K562 (cell line): Measurements from ENCODE around the gene TBC1D9. TPM values are rescaled to one million over a fixed set of nuclear protein-coding genes. Genes with fewer than 3 reads are reported as not detected.

ENCODE experiments used
- BRD4 ChIP-seq: fragments of 200-600 bp; sonication (generic); IDR thresholded peaks from 2 replicates; pipeline ENCODE4 v1.6.1; 2017; ENCODE audit warnings: inconsistent platforms
- CAMTA2 ChIP-seq: fragments of 250-450 bp; sonication (Bioruptor Pico); conservative IDR thresholded peaks from 2 replicates; pipeline ENCODE4 v1.5.1; 2022
- CBFA2T3 ChIP-seq: fragments of 450-650 bp; IDR thresholded peaks from 2 replicates; pipeline ENCODE4 v1.6.1; 2017
- CREM ChIP-seq: IDR thresholded peaks from 2 replicates; pipeline ENCODE4 v1.6.1; 2014; ENCODE audit warnings: antibody characterized with exemption, low read depth
- CTCF ChIP-seq, 3 experiments: IDR thresholded peaks in 2 of 3; conservative IDR thresholded peaks in 1 of 3; 2 replicates each; pipeline ENCODE4 v1.5.1; 2011 to 2012; ENCODE audit warnings: low read length in 3 of 3, mild to moderate bottlenecking in 3 of 3, control low read depth in 2 of 3, improper control_type of control experiment in 1 of 3, inconsistent platforms in 1 of 3, low read depth in 1 of 3, mixed read lengths in 1 of 3, moderate library complexity in 1 of 3; ENCODE audit not compliant: insufficient read depth in 2 of 3
- DDX20 ChIP-seq: fragments of 450-650 bp; IDR thresholded peaks from 2 replicates; pipeline ENCODE4 v1.6.1; 2016; ENCODE audit warnings: missing genetic modification characterization, low read depth, mild to moderate bottlenecking, missing compliant biosample characterization, moderate library complexity
- E2F3 ChIP-seq: fragments of 250-450 bp; sonication (Bioruptor Pico); IDR thresholded peaks from 2 replicates; pipeline ENCODE4 v1.4.0; 2020; ENCODE audit warnings: mild to moderate bottlenecking
- JUNB ChIP-seq: fragments of 450-650 bp; formaldehyde crosslinking; conservative IDR thresholded peaks from 2 replicates; pipeline ENCODE4 v1.4.0; 2020; ENCODE audit warnings: mild to moderate bottlenecking
- NCOA4 ChIP-seq: fragments of 450-650 bp; IDR thresholded peaks from 2 replicates; pipeline ENCODE4 v1.6.1; 2018; ENCODE audit warnings: mild to moderate bottlenecking; ENCODE audit not compliant: partially characterized antibody
- PHF21A ChIP-seq: fragments of 450-650 bp; IDR thresholded peaks from 2 replicates; pipeline ENCODE4 v1.6.1; 2017; ENCODE audit warnings: low read depth, borderline replicate concordance
- REST ChIP-seq, 2 experiments: fragments of 450-650 bp; formaldehyde crosslinking in 1 of 2; IDR thresholded peaks; 2 replicates each; pipeline versions ENCODE4 v1.4.0 to v1.6.1; 2014 to 2020; ENCODE audit warnings: mild to moderate bottlenecking in 2 of 2, borderline replicate concordance in 1 of 2, low read depth in 1 of 2
- SREBF1 ChIP-seq: fragments of 150-350 bp; IDR thresholded peaks from 2 replicates; pipeline ENCODE4 v1.6.1; 2014; ENCODE audit warnings: antibody characterized with exemption, low read depth, low read length, borderline replicate concordance
- SRSF3 ChIP-seq: fragments of 200-400 bp; formaldehyde crosslinking; IDR thresholded peaks from 2 replicates; pipeline ENCODE4 v1.6.1; 2016; ENCODE audit warnings: mild to moderate bottlenecking, low read length, moderate library complexity; ENCODE audit not compliant: insufficient read depth
- TAF9B ChIP-seq: fragments of 450-650 bp; IDR thresholded peaks from 2 replicates; pipeline ENCODE4 v1.6.1; 2018; ENCODE audit warnings: mild to moderate bottlenecking; ENCODE audit not compliant: partially characterized antibody
- TCF7L2 ChIP-seq: fragments of 150-350 bp; IDR thresholded peaks from 2 replicates; pipeline ENCODE4 v1.6.1; 2016; ENCODE audit warnings: low read depth, mild to moderate bottlenecking, low read length, moderate library complexity
- polyA plus RNA-seq, 8 experiments: library from polyadenylated mRNA; depleted of rRNA in 4 of 8; stranded (reverse) in 5 of 8; unstranded in 3 of 8; fragments of >200 nt; fragmentation: Nextera tagmentation in 2 of 8; fragmentation: Illumina TruSeq in 1 of 8; extraction: Ambion mirVana in 2 of 8; extraction: Trizol in 1 of 8; gene quantifications; 2 replicates each; pipeline versions ENCODE4 v1.2.1 to v1.2.3, GENCODE V29; 2011 to 2014; ENCODE audit warnings: inconsistent platforms in 1 of 8, missing spikeins in 1 of 8
- total RNA-seq, 7 experiments: library from RNA; depleted of rRNA in 6 of 7; stranded (reverse); fragments of >200 nt in 6 of 7; fragmentation: Illumina TruSeq in 2 of 7; extraction: Trizol in 2 of 7; gene quantifications; 2 replicates each; pipeline versions ENCODE4 v1.2.1 to v1.2.3, GENCODE V29; 2011 to 2021; ENCODE audit warnings: low replicate concordance in 1 of 7

The TBC1D9 gene
- total and polyA plus RNA-seq, 9 of the 15 experiments (the other 6 are each of a cell fraction or from before 2014, with no cell fraction given) = 0.13 TPM; not detected in 8

- TF ChIP-seq REST (IDR thresholded peaks at IDR 0.05; ENCODE audit: borderline replicate concordance) (peak; percentile 54; the same call in 1 of the 2 replicates), REST (CRISPR knock-in tag; IDR thresholded peaks at IDR 0.05; ENCODE audit: low read depth) (no peak), BRD4 (no peak), PHF21A (no peak), NCOA4 (no peak), CTCF (IDR thresholded peaks at IDR 0.05 in 2 of 3, conservative IDR thresholded peaks at IDR 0.05 in 1 of 3; ENCODE audit: insufficient read depth in 2 of 3, low read depth in 1 of 3, low read length in 3 of 3) (peak; percentile 62 to 69 (median 66)), E2F3 (CRISPR knock-in tag) (no peak), SREBF1 (no peak), JUNB (CRISPR knock-in tag) (no peak), CREM (peak; percentile 40), DDX20 (tag) (no peak), CAMTA2 (CRISPR knock-in tag) (no peak), CBFA2T3 (no peak), SRSF3 (no peak), TCF7L2 (no peak), TAF9B (no peak)
- TF ChIP-seq, all 486 proteins: peak for 5
Measured at GRCh38 chr4:140637836-140638235, 118.3 kb downstream of the TBC1D9 start (continued).
